SK-N-SH treated with all-trans-retinoic acid at 6 μM for 48 hours (cell line): ENCODE measurements around the gene PGAP2.

Source experiments
- CSDC2 ChIP-seq: fragments of 250-450 bp; sonication (Bioruptor Pico); IDR thresholded peaks from 2 replicates; pipeline ENCODE4 v1.5.0; 2020; ENCODE audit warnings: mild to moderate bottlenecking, moderate library complexity
- TF ChIP-seq, protein P1 (sequence below): fragments of 250-450 bp; sonication (Bioruptor Pico); IDR thresholded peaks from 2 replicates; pipeline ENCODE4 v1.5.1; 2020; ENCODE audit warnings: low read depth, mild to moderate bottlenecking, moderate library complexity

DNA sequence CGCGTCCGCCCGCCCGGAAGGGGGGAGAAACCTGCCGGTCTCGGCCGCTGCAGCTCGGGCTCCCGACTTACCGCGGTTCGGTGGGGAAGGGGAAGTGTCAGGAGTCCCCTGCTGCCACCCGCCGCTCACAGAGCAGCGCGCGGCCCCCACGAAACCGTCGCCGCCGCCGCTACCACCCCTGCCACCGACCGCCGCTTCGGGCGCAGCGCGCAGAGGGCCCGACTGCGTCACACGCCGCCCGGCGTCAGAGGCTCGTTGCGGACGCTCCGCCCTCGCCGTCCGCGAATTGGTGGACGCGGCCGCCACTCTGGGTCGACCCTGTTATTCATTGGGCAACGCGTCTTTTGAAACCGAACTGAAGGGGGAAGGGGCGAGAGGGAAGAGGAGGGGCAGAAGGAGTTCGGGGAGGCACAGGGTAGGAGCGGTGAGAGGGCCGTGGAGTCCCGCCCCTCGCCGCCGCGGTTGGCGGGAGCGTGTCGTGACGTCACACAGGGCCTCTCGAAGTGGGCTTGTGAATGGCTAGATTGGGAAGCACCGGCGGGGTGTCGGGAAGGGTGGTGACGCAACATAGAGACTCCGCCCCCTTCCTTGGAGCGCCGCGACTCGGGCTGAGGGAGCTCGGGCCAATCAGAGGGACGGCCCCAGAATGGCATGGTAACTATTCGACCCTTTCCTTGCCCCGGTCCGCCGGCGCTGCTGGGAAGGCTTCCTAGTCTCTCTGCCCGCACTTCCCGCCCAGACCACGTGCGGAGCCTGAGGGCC, 10.8 kb upstream of the PGAP2 start, which contains the start of gene NUP98:
- TF ChIP-seq CSDC2: no peak
- TF ChIP-seq, protein P1, sequence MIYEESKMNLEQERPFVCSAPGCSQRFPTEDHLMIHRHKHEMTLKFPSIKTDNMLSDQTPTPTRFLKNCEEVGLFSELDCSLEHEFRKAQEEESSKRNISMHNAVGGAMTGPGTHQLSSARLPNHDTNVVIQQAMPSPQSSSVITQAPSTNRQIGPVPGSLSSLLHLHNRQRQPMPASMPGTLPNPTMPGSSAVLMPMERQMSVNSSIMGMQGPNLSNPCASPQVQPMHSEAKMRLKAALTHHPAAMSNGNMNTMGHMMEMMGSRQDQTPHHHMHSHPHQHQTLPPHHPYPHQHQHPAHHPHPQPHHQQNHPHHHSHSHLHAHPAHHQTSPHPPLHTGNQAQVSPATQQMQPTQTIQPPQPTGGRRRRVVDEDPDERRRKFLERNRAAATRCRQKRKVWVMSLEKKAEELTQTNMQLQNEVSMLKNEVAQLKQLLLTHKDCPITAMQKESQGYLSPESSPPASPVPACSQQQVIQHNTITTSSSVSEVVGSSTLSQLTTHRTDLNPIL (CRISPR knock-in tag): no peak
